Ascending aorta (tissue), 2 donors: ENCODE measurements around the gene F2RL1. TPM values are rescaled to one million over a fixed set of nuclear protein-coding genes. Genes with fewer than 3 reads are reported as not detected.
"Not testable (repeated sequence)": the region's sequence is repeated elsewhere in the genome, so short reads cannot be mapped to it uniquely, and the experiment has no call there.

Experiments used
- DNase-seq, 2 donors: peaks; one replicate each; pipeline ENCODE4 v3.0.0-alpha.2; 2019; ENCODE audit warnings: low spot score in 2 of 2
- H3K27ac ChIP-seq, 2 donors: fragments of 200-600 bp; sonication (generic); one replicate each; pipeline ENCODE4 v1.5.1; 2016 to 2017; ENCODE audit warnings: mild to moderate bottlenecking in 1 of 2
- H3K27me3 ChIP-seq: fragments of 200-600 bp; sonication (generic); one replicate; pipeline ENCODE4 v1.5.1; 2017
- H3K36me3 ChIP-seq, 2 donors: fragments of 200-600 bp; sonication (generic); one replicate each; pipeline ENCODE4 v1.5.1; 2016
- H3K4me1 ChIP-seq, 2 donors: fragments of 200-600 bp; sonication (generic); one replicate each; pipeline ENCODE4 v1.5.1; 2016 to 2017; ENCODE audit warnings: mild to moderate bottlenecking in 1 of 2
- H3K4me3 ChIP-seq, 2 donors: fragments of 200-600 bp; sonication (generic); one replicate each; pipeline ENCODE4 v1.5.1; 2016 to 2017; ENCODE audit warnings: mild to moderate bottlenecking in 1 of 2
- H3K9me3 ChIP-seq, 2 donors: fragments of 200-600 bp; sonication (generic); one replicate each; pipeline ENCODE4 v1.5.1; 2016
- CTCF ChIP-seq, 3 experiments: fragments of 200-600 bp in 2 of 3; fragments of 450-650 bp in 1 of 3; sonication (generic) in 2 of 3; IDR thresholded peaks; one replicate each; pipeline ENCODE4 v1.5.1; 2016 to 2019; ENCODE audit warnings: antibody characterized with exemption in 3 of 3, mild to moderate bottlenecking in 1 of 3, moderate library complexity in 1 of 3
- intact Hi-C: fragments of 100-400 bp; cut with DNase I; formaldehyde crosslinking; loops from one replicate; pipeline ENCODE4 v1.15.1; 2023
- total RNA-seq: library from RNA; depleted of rRNA; stranded (reverse); fragments of >200 nt; gene quantifications from one replicate; pipeline ENCODE4 v1.1.0, GENCODE V29; 2016

F2RL1 gene
- total RNA-seq, 1 donor from 2014 or later = 0.53 TPM

- Histone ChIP-seq H3K4me3 (no peak within 1 kb of the TSS), H3K9me3 (no peaks in the 10 kb centered on the region), H3K27ac (no peak within 1 kb of the TSS), H3K36me3 (no peaks in the 10 kb centered on the region), H3K27me3 (no peaks in the 10 kb centered on the region), H3K4me1 (no peaks in the 10 kb centered on the region)
- intact Hi-C loops = no loop called here
- TF ChIP-seq CTCF (IDR thresholded peaks at IDR 0.05) = no peak
- no peak for DNase-seq
These were observed 30.8 kb downstream of the F2RL1 start, which contains the start of gene S100Z for GRCh38 chr5:76849419-76850291. S100Z (plus strand) TSS chr5:76850014; CDS start chr5:76875360, 25,346 bp downstream.

- Histone ChIP-seq H3K9me3 (no peaks in the 10 kb centered on the region), H3K36me3 (no peaks in the 10 kb centered on the region), H3K27me3 (no peaks in the 10 kb centered on the region), H3K4me3 (no peak overlapping the region), H3K4me1 (no peaks in the 10 kb centered on the region), H3K27ac (no peak overlapping the region)
- intact Hi-C loops = no loop called here
- DNase-seq = no peak
- no peak for TF ChIP-seq CTCF (IDR thresholded peaks at IDR 0.05)
These were observed 31.8 kb downstream of the F2RL1 start for GRCh38 chr5:76850543-76851145.

- H3K36me3 ChIP-seq = no peaks in the 10 kb centered on the region
- no peak overlapping the region for H3K27ac ChIP-seq
- H3K4me1 ChIP-seq = no peaks in the 10 kb centered on the region
- no peak overlapping the region for H3K4me3 ChIP-seq
- no peak for TF ChIP-seq CTCF (IDR thresholded peaks at IDR 0.05)
- no peaks in the 10 kb centered on the region for H3K27me3 ChIP-seq
- intact Hi-C loops = no loop called here
- DNase-seq = no peak
- no peaks in the 10 kb centered on the region for H3K9me3 ChIP-seq
These were observed 33.0 kb downstream of the F2RL1 start for GRCh38 chr5:76851728-76852369.

- H3K27me3 ChIP-seq = no peaks in the 10 kb centered on the region
- intact Hi-C loops = no loop called here
- DNase-seq = no peak
- H3K36me3 ChIP-seq = no peaks in the 10 kb centered on the region
- H3K27ac ChIP-seq = no peak overlapping the region
- no peaks in the 10 kb centered on the region for H3K9me3 ChIP-seq
- TF ChIP-seq CTCF (IDR thresholded peaks at IDR 0.05) = no peak
- no peaks in the 10 kb centered on the region for H3K4me1 ChIP-seq
- H3K4me3 ChIP-seq = no peak overlapping the region
These were observed 33.9 kb downstream of the F2RL1 start for GRCh38 chr5:76852772-76853171.

GRCh38 chr5:76853741-76854140, 34.9 kb downstream of the F2RL1 start:
- H3K4me1 ChIP-seq, DNase-seq, intact Hi-C loops, H3K36me3 ChIP-seq, H3K27me3 ChIP-seq, H3K9me3 ChIP-seq, H3K4me3 ChIP-seq, H3K27ac ChIP-seq: not testable (repeated sequence)

- TF ChIP-seq CTCF (IDR thresholded peaks at IDR 0.05) = no peak
- intact Hi-C loops = no loop called here
- Histone ChIP-seq H3K27ac (no peak overlapping the region), H3K27me3 (no peaks in the 10 kb centered on the region), H3K36me3 (no peaks in the 10 kb centered on the region), H3K9me3 (no peaks in the 10 kb centered on the region), H3K4me1 (no peaks in the 10 kb centered on the region), H3K4me3 (no peak overlapping the region)
- no peak for DNase-seq
These were observed 35.8 kb downstream of the F2RL1 start for GRCh38 chr5:76854644-76855043.

- intact Hi-C loops, H3K27ac ChIP-seq, H3K9me3 ChIP-seq, DNase-seq, H3K4me3 ChIP-seq, H3K36me3 ChIP-seq, H3K27me3 ChIP-seq, H3K4me1 ChIP-seq: not testable (repeated sequence)
These were observed 36.7 kb downstream of the F2RL1 start for GRCh38 chr5:76855501-76855900.
